Esophagus mucosa (tissue), 1 donor: Measurements from ENCODE around the gene TTC39C. TPM values are rescaled to one million over a fixed set of nuclear protein-coding genes. Genes with fewer than 3 reads are reported as not detected.
"Not testable (repeated sequence)": the region's sequence is repeated elsewhere in the genome, so short reads cannot be mapped to it uniquely, and the experiment has no call there.

Experiments
- ATAC-seq: fragments of 200-7000 bp; cut with Tn5 transposase; one replicate; pipeline ENCODE4 v1.9.1; 2020
- total RNA-seq: library from RNA; stranded (reverse); gene quantifications from one replicate; pipeline ENCODE4 v1.2.4, GENCODE V29; 2023
- donor health status: DM: yes; HTN: yes; CAD: no.

The TTC39C gene
- total RNA-seq, 1 donor from 2014 or later, result 24.6 TPM

GRCh38 chr18:24055009-24055804 is 40.7 kb downstream of the TTC39C start:
- ATAC-seq, result no peak

- no peak for ATAC-seq
Measured at GRCh38 chr18:24055878-24056277, 41.3 kb downstream of the TTC39C start.

GRCh38 chr18:24056506-24056905 is 42.0 kb downstream of the TTC39C start:
- no peak for ATAC-seq

- ATAC-seq, result no peak
Measured at GRCh38 chr18:24057804-24058203, 43.2 kb downstream of the TTC39C start.

- ATAC-seq, result not testable (repeated sequence)
Measured at GRCh38 chr18:24059385-24059784, 44.8 kb downstream of the TTC39C start.

GRCh38 chr18:24060644-24061043 is 46.1 kb downstream of the TTC39C start:
- no peak for ATAC-seq

GRCh38 chr18:24063121-24063731 is 48.7 kb downstream of the TTC39C start:
- ATAC-seq, result no peak

- peak; percentile 35 for ATAC-seq
Measured at GRCh38 chr18:24064391-24065100, 50.0 kb downstream of the TTC39C start.

- ATAC-seq, result no peak
Measured at GRCh38 chr18:24065906-24066305, 51.4 kb downstream of the TTC39C start.

- ATAC-seq, result no peak
Measured at GRCh38 chr18:24068945-24069693, 54.6 kb downstream of the TTC39C start.

GRCh38 chr18:24071029-24071428 is 56.5 kb downstream of the TTC39C start:
- ATAC-seq, result no peak

- ATAC-seq, result no peak
Measured at GRCh38 chr18:24071779-24072178, 57.2 kb downstream of the TTC39C start.

- no peak for ATAC-seq
Measured at GRCh38 chr18:24072743-24073142, 58.2 kb downstream of the TTC39C start.

GRCh38 chr18:24073791-24074190 is 59.2 kb downstream of the TTC39C start:
- no peak for ATAC-seq

- not testable (repeated sequence) for ATAC-seq
Measured at GRCh38 chr18:24074757-24075156, 60.2 kb downstream of the TTC39C start.

- ATAC-seq, result peak; percentile 98
Measured at GRCh38 chr18:24075767-24076597, 61.4 kb downstream of the TTC39C start.

- no peak for ATAC-seq
Measured at GRCh38 chr18:24076950-24077349, 62.4 kb downstream of the TTC39C start.

- ATAC-seq, result no peak
Measured at GRCh38 chr18:24078391-24078790, 63.8 kb downstream of the TTC39C start.

GRCh38 chr18:24080861-24081260 is 66.3 kb downstream of the TTC39C start:
- no peak for ATAC-seq

- no peak for ATAC-seq
Measured at GRCh38 chr18:24083550-24083949, 69.0 kb downstream of the TTC39C start.

GRCh38 chr18:24086082-24086481 is 71.5 kb downstream of the TTC39C start:
- ATAC-seq, result no peak

- no peak for ATAC-seq
Measured at GRCh38 chr18:24089076-24089475, 74.5 kb downstream of the TTC39C start.
